Measurements from ENCODE around the gene ST6GALNAC3. TPM values are rescaled to one million over a fixed set of nuclear protein-coding genes. Genes with fewer than 3 reads are reported as not detected.

The ST6GALNAC3 gene
- total RNA-seq, 1 donor from 2014 or later: 11.0 TPM

DNA sequence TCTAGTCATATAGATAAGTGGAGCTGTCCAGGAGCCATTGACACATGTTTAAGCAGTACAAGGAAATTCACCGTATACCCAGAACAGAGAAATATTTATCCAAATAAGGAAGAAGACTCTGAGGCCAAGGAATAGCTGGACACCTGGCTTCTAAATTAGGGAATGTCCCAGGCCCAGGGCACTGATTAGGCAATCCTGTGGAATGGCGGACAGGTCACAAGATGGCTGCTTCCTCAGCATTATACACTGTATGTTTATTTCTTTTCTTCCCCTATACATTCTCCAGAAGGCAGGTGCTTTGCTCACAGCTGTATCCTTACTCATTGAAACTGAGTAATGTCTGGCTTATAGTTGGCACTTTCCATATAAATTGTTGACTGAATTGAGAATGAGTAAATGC is 59.4 kb downstream of the ST6GALNAC3 start:
- no peak overlapping the region for H3K27ac Mint-ChIP-seq
- no peaks in the 10 kb centered on the region for H3K9me3 Mint-ChIP-seq (ENCODE audit: low read depth)

DNA sequence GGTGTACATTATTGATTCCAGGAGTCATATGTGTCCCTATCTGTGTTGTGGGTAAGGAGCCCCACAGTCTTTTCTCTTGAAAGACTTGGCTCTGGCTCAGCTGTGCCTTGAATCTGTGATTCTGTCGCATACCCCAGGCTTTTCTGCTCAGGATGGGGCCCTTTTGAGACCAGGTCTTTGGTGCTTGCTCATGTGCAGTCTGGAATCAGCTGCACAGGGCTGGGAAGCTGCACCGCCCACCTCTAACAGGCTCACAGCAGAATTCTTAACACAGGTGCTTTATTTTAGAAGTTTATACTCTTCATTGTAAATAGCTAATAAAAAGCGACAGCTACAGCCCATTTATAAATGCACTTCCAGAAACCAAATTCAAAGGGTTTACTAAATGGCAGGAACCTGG is 61.3 kb downstream of the ST6GALNAC3 start:
- H3K36me3 Mint-ChIP-seq (ENCODE audit: insufficient read depth): no peaks in the 10 kb centered on the region
- peak overlapping the region; percentile 62 for H3K27ac Mint-ChIP-seq
- no peaks in the 10 kb centered on the region for H3K9me3 Mint-ChIP-seq (ENCODE audit: low read depth)
- DNase-seq (ENCODE audit: low spot score, unreplicated experiment): no peak
- H3K4me1 Mint-ChIP-seq (ENCODE audit: low read depth): peaks cover 30% of the 10 kb centered on the region
- no peaks in the 10 kb centered on the region for H3K27me3 Mint-ChIP-seq
- H3K4me3 Mint-ChIP-seq (ENCODE audit: low read depth): no peak overlapping the region
- TF ChIP-seq, protein P1, sequence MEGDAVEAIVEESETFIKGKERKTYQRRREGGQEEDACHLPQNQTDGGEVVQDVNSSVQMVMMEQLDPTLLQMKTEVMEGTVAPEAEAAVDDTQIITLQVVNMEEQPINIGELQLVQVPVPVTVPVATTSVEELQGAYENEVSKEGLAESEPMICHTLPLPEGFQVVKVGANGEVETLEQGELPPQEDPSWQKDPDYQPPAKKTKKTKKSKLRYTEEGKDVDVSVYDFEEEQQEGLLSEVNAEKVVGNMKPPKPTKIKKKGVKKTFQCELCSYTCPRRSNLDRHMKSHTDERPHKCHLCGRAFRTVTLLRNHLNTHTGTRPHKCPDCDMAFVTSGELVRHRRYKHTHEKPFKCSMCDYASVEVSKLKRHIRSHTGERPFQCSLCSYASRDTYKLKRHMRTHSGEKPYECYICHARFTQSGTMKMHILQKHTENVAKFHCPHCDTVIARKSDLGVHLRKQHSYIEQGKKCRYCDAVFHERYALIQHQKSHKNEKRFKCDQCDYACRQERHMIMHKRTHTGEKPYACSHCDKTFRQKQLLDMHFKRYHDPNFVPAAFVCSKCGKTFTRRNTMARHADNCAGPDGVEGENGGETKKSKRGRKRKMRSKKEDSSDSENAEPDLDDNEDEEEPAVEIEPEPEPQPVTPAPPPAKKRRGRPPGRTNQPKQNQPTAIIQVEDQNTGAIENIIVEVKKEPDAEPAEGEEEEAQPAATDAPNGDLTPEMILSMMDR (IDR thresholded peaks at IDR 0.05; ENCODE audit: unreplicated experiment): no peak

More for the DNA sequence above, 59.4 kb downstream of the ST6GALNAC3 start:
- Mint-ChIP-seq H3K36me3 (ENCODE audit: insufficient read depth) (no peaks in the 10 kb centered on the region), H3K4me1 (ENCODE audit: low read depth) (peaks cover 18% of the 10 kb centered on the region), H3K27me3 (no peaks in the 10 kb centered on the region), H3K4me3 (ENCODE audit: low read depth) (no peak overlapping the region)
- TF ChIP-seq, protein P1 (IDR thresholded peaks at IDR 0.05; ENCODE audit: unreplicated experiment): no peak
- DNase-seq (ENCODE audit: low spot score, unreplicated experiment): no peak

DNA sequence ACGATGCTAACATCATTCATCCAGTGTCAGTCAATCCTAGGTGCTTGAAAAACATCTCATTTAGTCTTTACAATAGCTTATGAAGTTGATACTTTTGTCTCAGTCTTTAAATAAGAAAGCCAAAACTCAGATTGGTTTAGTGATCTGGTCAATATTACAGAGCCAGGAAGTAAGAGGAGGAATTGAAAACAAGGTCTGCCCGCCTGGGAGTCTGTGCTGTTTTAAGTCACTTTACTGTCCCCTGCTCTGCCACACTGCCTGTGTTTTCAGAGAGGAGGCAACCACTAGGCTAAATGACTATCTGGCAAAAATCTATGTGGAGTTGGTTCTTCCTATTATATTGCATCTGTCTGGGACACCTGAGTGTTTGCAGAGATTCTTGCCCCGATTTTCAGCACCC is 62.3 kb downstream of the ST6GALNAC3 start:
- H3K27me3 Mint-ChIP-seq: no peaks in the 10 kb centered on the region
- H3K36me3 Mint-ChIP-seq (ENCODE audit: insufficient read depth): no peaks in the 10 kb centered on the region
- no peak overlapping the region for H3K4me3 Mint-ChIP-seq (ENCODE audit: low read depth)
- no peak overlapping the region for H3K27ac Mint-ChIP-seq
- TF ChIP-seq, protein P1 (IDR thresholded peaks at IDR 0.05; ENCODE audit: unreplicated experiment): no peak
- no peaks in the 10 kb centered on the region for H3K9me3 Mint-ChIP-seq (ENCODE audit: low read depth)
- H3K4me1 Mint-ChIP-seq (ENCODE audit: low read depth): peaks cover 38% of the 10 kb centered on the region
- DNase-seq (ENCODE audit: low spot score, unreplicated experiment): no peak

DNA sequence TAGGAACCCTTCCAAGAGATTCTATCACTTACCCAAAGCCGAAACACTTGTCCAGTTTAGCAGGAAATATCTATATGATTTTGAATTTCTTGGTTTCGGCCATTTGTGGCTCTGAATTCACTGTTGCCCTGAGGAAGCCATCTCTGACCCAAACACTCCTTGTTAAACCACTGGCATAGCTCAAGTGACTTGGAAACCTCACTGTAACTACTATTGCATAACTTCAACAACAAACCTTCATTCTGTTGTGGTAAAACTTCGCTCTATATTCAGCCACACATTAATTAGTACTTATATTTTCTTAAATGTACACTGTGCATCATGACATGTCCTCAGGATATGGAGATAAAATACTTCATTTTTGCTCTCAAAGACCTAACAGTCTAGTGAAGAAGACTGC is 63.2 kb downstream of the ST6GALNAC3 start:
- Mint-ChIP-seq H3K36me3 (ENCODE audit: insufficient read depth) (no peaks in the 10 kb centered on the region), H3K4me1 (ENCODE audit: low read depth) (peaks cover 44% of the 10 kb centered on the region), H3K9me3 (ENCODE audit: low read depth) (no peaks in the 10 kb centered on the region), H3K27me3 (no peaks in the 10 kb centered on the region), H3K27ac (no peak overlapping the region), H3K4me3 (ENCODE audit: low read depth) (no peak overlapping the region)
- DNase-seq (ENCODE audit: low spot score, unreplicated experiment): no peak
- TF ChIP-seq, protein P1 (IDR thresholded peaks at IDR 0.05; ENCODE audit: unreplicated experiment): no peak

DNA sequence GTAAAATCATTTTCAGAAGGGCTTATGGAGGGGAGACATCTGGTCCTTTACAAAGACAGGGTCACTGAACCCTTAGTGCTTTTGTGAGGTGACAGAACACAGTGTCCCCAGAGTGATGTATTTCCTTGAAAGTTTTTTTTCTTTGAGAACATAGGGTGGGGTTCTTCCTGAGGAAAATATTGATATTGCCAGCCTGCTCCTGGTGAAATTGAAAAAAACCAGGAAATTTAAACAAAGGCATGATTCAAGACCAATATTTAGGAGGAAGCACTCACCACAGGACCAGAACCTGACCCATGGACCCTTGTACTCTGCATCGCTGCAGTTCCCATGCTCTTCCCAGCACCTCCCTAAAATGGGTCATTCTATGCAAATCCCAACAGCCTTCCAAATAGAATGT is 63.7 kb downstream of the ST6GALNAC3 start:
- Mint-ChIP-seq H3K4me1 (ENCODE audit: low read depth) (peaks cover 48% of the 10 kb centered on the region), H3K9me3 (ENCODE audit: low read depth) (no peaks in the 10 kb centered on the region), H3K27me3 (no peaks in the 10 kb centered on the region), H3K27ac (no peak overlapping the region), H3K36me3 (ENCODE audit: insufficient read depth) (no peaks in the 10 kb centered on the region), H3K4me3 (ENCODE audit: low read depth) (no peak overlapping the region)
- no peak for DNase-seq (ENCODE audit: low spot score, unreplicated experiment)
- TF ChIP-seq, protein P1 (IDR thresholded peaks at IDR 0.05; ENCODE audit: unreplicated experiment): no peak
